ENCODE data around the gene NELFA.

The NELFA gene

GRCh38 chr4:1979477-1980196, 29.1 kb downstream of the NELFA start:
- CTCF ChIA-PET = no interaction called here
- no peak for DNase-seq (ENCODE audit: low read depth, low spot score)
- H3K4me3 ChIP-seq (ENCODE audit: low read depth, low read length) = no peak overlapping the region
- POLR2A ChIA-PET = no interaction called here
- TF ChIP-seq CTCF (IDR thresholded peaks at IDR 0.05; ENCODE audit: insufficient read depth, low read length, missing control alignments) = no peak

- TF ChIP-seq CTCF (IDR thresholded peaks at IDR 0.05; ENCODE audit: insufficient read depth, low read length, missing control alignments) = no peak
- H3K4me3 ChIP-seq (ENCODE audit: low read depth, low read length) = no peak overlapping the region
- POLR2A ChIA-PET = no interaction called here
- CTCF ChIA-PET = no interaction called here
- DNase-seq (ENCODE audit: low read depth, low spot score) = no peak
Measured at GRCh38 chr4:1978741-1979476, 29.9 kb downstream of the NELFA start.

- TF ChIP-seq CTCF (IDR thresholded peaks at IDR 0.05; ENCODE audit: insufficient read depth, low read length, missing control alignments) = no peak
- ChIA-PET POLR2A (no interaction called here), CTCF (no interaction called here)
- H3K4me3 ChIP-seq (ENCODE audit: low read depth, low read length) = no peak overlapping the region
- DNase-seq (ENCODE audit: low read depth, low spot score) = no peak
Measured at GRCh38 chr4:1978226-1978625, 30.5 kb downstream of the NELFA start.

- no peak for DNase-seq (ENCODE audit: low read depth, low spot score)
- CTCF ChIA-PET = no interaction called here
- no peak overlapping the region for H3K4me3 ChIP-seq (ENCODE audit: low read depth, low read length)
- POLR2A ChIA-PET = no interaction called here
- TF ChIP-seq CTCF (IDR thresholded peaks at IDR 0.05; ENCODE audit: insufficient read depth, low read length, missing control alignments) = no peak
Measured at GRCh38 chr4:1976416-1977352, 32.1 kb downstream of the NELFA start.

- ChIA-PET POLR2A (no interaction called here), CTCF (no interaction called here)
- no peak for TF ChIP-seq CTCF (IDR thresholded peaks at IDR 0.05; ENCODE audit: insufficient read depth, low read length, missing control alignments)
- no peak overlapping the region for H3K4me3 ChIP-seq (ENCODE audit: low read depth, low read length)
- DNase-seq (ENCODE audit: low read depth, low spot score) = no peak
Measured at GRCh38 chr4:1975880-1976279, 32.9 kb downstream of the NELFA start.

GRCh38 chr4:1975391-1975801, 33.4 kb downstream of the NELFA start:
- POLR2A ChIA-PET = no interaction called here
- CTCF ChIA-PET = interaction anchor here (1.3 kb wide), 1 partner anchor 10 kb away, joined by 3 read pairs; no protein-coding TSS in a partner anchor
- TF ChIP-seq CTCF (IDR thresholded peaks at IDR 0.05; ENCODE audit: insufficient read depth, low read length, missing control alignments) = no peak
- no peak overlapping the region for H3K4me3 ChIP-seq (ENCODE audit: low read depth, low read length)
- no peak for DNase-seq (ENCODE audit: low read depth, low spot score)
